ENCODE data around the gene MYOD1.

The MYOD1 gene

GRCh38 chr11:17719028-17719937, at the start of gene MYOD1:
Gene MYOD1, plus strand, starts transcription at chr11:17719571. Its CDS starts 212 bp downstream, at chr11:17719783.
- H3F3A ChIP-seq (ENCODE audit: control insufficient read depth, insufficient read depth): no peaks in the 10 kb centered on the region
- TF ChIP-seq CTCF (IDR thresholded peaks at IDR 0.05; ENCODE audit: low read depth, low read length, poor library complexity, severe bottlenecking): no peak
- no peak for TF ChIP-seq EZH2phosphoT487 (IDR thresholded peaks at IDR 0.05; ENCODE audit: borderline replicate concordance, low read length)
- H3K36me3 ChIP-seq (ENCODE audit: control insufficient read depth, low read length): no peaks in the 10 kb centered on the region
- no peaks in the 10 kb centered on the region for H3K9me2 ChIP-seq (replicated peaks; ENCODE audit: control insufficient read depth, low read length)
- no peaks in the 10 kb centered on the region for H3K9me3 ChIP-seq (ENCODE audit: control insufficient read depth, insufficient read depth, low read length)
- H3K27me3 ChIP-seq (ENCODE audit: control insufficient read depth, low read length): 0 out of 2 replicates have a peak, but pooled peaks cover 12% of the 10 kb centered on the region
- H3K79me2 ChIP-seq (ENCODE audit: control insufficient read depth, low read length): no peaks in the 10 kb centered on the region
- no peaks in the 10 kb centered on the region for H3K4me1 ChIP-seq (ENCODE audit: control insufficient read depth, low read length)
- H3K4me3 ChIP-seq (ENCODE audit: low read length): no peak within 1 kb of the TSS
- H3K4me2 ChIP-seq (ENCODE audit: low read length): no peak within 1 kb of the TSS
- H3K27ac ChIP-seq (ENCODE audit: low read depth, low read length): no peak within 1 kb of the TSS
- 0 out of 2 replicates have a peak, but pooled peaks cover 4% of the 10 kb centered on the region for H4K20me1 ChIP-seq (ENCODE audit: control insufficient read depth, insufficient read depth, low read depth, low read length)

- Histone ChIP-seq H3K9me3 (ENCODE audit: control insufficient read depth, insufficient read depth, low read length) (no peaks in the 10 kb centered on the region), H3K9me2 (replicated peaks; ENCODE audit: control insufficient read depth, low read length) (no peaks in the 10 kb centered on the region), H3K4me2 (ENCODE audit: low read length) (no peak overlapping the region), H3K27ac (ENCODE audit: low read depth, low read length) (no peak overlapping the region), H3K36me3 (ENCODE audit: control insufficient read depth, low read length) (no peaks in the 10 kb centered on the region), H3K4me1 (ENCODE audit: control insufficient read depth, low read length) (no peaks in the 10 kb centered on the region), H4K20me1 (ENCODE audit: control insufficient read depth, insufficient read depth, low read depth, low read length) (no peaks in the 10 kb centered on the region), H3K4me3 (ENCODE audit: low read length) (no peak overlapping the region), H3K79me2 (ENCODE audit: control insufficient read depth, low read length) (no peaks in the 10 kb centered on the region), H3K27me3 (ENCODE audit: control insufficient read depth, low read length) (peaks cover 13% of the 10 kb centered on the region; the same call in 1 of the 2 replicates), H3F3A (ENCODE audit: control insufficient read depth, insufficient read depth) (no peaks in the 10 kb centered on the region)
- TF ChIP-seq EZH2phosphoT487 (IDR thresholded peaks at IDR 0.05; ENCODE audit: borderline replicate concordance, low read length) (no peak), CTCF (IDR thresholded peaks at IDR 0.05; ENCODE audit: low read depth, low read length, poor library complexity, severe bottlenecking) (no peak)
These were observed 46.9 kb upstream of the MYOD1 start for GRCh38 chr11:17672469-17672868.

- no peaks in the 10 kb centered on the region for H3K9me2 ChIP-seq (replicated peaks; ENCODE audit: control insufficient read depth, low read length)
- no peaks in the 10 kb centered on the region for H3K9me3 ChIP-seq (ENCODE audit: control insufficient read depth, insufficient read depth, low read length)
- no peaks in the 10 kb centered on the region for H4K20me1 ChIP-seq (ENCODE audit: control insufficient read depth, insufficient read depth, low read depth, low read length)
- TF ChIP-seq EZH2phosphoT487 (IDR thresholded peaks at IDR 0.05; ENCODE audit: borderline replicate concordance, low read length) (no peak), CTCF (IDR thresholded peaks at IDR 0.05; ENCODE audit: low read depth, low read length, poor library complexity, severe bottlenecking) (no peak)
- H3K36me3 ChIP-seq (ENCODE audit: control insufficient read depth, low read length): no peaks in the 10 kb centered on the region
- no peaks in the 10 kb centered on the region for H3K79me2 ChIP-seq (ENCODE audit: control insufficient read depth, low read length)
- no peaks in the 10 kb centered on the region for H3K4me1 ChIP-seq (ENCODE audit: control insufficient read depth, low read length)
- no peak overlapping the region for H3K4me2 ChIP-seq (ENCODE audit: low read length)
- H3K4me3 ChIP-seq (ENCODE audit: low read length): no peak overlapping the region
- no peak overlapping the region for H3K27ac ChIP-seq (ENCODE audit: low read depth, low read length)
- H3F3A ChIP-seq (ENCODE audit: control insufficient read depth, insufficient read depth): no peaks in the 10 kb centered on the region
- peaks cover 13% of the 10 kb centered on the region; the same call in 1 of the 2 replicates for H3K27me3 ChIP-seq (ENCODE audit: control insufficient read depth, low read length)
These were observed 45.4 kb upstream of the MYOD1 start for GRCh38 chr11:17673951-17674350.

Measured in DOHH2 (cell line).